Measurements from ENCODE around the gene PRDM7.
"Not testable (repeated sequence)": the region's sequence is repeated elsewhere in the genome, so short reads cannot be mapped to it uniquely, and the experiment has no call there.

Gene PRDM7

DNA sequence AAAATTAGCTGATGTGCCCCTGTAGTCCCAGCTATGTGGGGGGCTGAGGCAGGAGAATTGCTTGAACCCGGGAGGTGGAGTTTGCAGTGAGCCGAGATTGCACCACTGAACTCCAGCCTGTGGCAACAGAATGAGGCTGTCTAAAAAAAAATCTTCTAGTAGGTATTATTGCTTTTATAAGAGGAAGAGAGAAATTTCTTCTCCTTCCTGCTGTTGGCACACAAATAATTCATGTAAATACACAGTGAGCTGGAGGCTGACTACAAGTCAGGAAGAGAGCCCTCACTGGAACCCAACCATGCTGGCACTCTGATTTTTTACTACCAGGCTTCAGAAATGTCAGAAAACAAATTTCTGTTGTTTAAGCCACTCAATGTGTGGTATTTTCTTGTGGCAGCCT is 6.7 kb downstream of the PRDM7 start:
- no peak for DNase-seq

DNA sequence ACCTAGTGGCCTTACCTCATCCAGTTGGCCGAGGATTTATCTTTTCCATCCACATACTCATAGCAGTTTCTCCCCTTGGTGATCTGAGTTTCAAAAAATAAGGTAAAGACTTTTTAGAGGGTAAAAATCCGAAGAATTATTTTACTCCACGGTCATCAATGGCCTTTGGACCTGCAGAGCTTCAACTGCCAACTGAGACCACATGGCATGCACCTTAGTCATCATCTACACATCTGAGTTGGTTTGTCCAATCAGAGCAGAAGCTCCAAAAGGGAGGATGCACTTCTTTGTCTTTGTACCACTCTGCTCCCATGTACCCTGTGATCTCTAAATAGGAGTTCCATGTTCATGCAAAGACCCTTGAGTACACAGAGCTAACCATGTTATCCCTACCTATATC is 15.7 kb downstream of the PRDM7 start:
- DNase-seq = no peak

DNA sequence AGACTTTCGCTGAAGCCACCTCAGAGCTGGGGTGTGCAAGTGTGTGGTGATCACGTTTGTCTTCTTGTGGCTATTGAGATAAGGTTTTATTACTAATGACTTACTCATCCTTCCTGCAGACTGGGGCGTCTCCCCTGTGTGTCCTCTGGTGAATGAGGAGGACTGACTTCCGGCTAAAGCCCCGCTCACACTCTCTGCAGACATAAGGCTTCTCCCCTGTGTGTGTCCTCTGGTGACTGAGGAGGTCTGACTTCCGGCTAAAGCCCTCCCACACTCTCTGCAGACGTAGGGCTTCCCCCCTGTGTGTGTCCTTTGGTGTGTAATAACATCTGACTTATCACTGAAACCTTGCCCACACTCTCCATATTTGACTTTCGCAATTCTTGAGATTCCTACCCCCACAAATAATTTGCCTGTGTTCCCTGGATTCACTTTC is 19.4 kb downstream of the PRDM7 start:
- DNase-seq = peak; percentile 74

DNA sequence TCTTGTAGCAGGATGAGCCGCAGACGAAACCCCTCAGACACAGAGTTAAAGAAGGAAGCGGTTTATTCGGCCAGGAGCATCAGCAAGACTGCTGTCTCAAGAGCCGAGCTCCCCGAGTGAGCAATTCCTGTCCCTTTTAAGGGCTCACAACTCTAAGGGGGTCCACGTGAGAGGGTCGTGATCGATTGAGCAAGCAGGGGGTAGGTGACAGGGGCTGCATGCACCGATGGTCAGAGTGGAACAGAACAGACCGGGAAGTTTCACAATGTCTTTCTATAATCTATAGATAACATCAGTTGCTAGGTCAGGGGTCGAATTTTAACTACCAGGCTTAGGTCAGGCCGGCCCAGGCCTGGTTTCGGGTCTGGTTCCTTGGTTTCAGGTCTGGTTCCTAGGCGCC is 20.6 kb downstream of the PRDM7 start:
- DNase-seq = not testable (repeated sequence)

DNA sequence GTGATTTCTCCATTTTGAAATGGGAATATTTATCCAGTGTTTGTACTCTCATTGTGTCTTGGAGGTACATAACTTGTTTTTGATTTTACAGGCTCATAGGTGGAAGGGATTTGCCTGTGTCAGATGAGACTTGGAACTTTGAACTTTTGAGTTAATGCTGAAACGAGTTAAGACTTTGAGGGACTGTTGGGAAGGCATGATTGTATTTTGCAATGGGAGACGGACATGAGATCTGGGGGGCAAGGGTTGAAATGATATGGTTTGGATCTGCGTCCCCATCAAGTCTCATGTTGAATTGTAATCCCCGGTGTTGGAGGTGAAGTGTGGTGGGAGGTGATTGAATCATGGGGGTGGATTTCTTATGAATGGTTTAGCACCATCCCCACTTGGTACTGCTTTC is 21.8 kb downstream of the PRDM7 start:
- no peak for DNase-seq

DNA sequence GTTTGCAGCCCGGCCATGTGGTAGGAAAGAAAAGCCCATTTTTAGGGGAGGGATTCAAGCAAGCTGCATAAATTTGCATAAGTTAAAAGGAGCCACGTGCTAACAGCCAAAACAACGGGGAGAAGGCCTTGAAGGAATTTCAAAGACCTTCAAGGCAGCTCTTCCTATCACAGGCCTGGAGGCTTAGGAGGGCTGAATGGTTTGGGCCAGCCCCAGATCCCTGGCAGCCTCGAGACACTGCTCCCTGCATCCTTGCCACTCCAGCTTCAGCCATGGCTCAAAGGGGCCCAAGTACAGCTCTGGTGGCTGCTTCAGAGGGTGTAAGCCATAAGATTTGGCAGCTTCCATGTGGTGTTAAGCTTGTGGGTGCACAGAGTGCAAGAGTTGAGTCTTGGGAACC is 22.6 kb downstream of the PRDM7 start:
- no peak for DNase-seq

DNA sequence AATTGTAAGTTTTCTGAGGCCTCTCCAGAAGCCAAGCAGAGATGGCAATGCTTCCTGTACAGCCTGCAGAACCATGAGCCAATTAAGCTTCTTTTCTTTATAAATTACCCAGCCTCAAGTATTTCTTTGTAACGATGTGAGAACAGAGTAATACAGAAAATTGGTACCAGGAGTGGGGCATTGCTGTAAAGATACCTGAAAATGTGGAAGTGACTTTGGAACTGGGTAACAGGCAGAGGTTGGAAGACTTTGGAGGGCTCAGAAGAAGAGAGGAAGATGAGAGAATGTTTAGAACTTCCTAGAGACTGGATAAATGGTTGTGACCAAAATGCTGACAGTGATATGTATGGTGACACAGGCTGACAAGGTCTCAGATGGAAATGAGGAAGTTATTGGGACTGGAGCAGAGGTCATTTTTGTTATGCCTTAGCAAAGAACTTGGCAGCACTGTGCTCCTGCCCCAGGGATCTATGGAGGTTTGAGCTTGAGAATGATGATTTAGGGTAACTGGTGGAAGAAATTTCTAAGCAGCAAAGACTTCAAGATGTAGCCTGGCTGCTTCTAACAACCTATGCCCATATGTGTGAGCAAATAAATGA is 23.1 kb downstream of the PRDM7 start:
- no peak for DNase-seq

DNA sequence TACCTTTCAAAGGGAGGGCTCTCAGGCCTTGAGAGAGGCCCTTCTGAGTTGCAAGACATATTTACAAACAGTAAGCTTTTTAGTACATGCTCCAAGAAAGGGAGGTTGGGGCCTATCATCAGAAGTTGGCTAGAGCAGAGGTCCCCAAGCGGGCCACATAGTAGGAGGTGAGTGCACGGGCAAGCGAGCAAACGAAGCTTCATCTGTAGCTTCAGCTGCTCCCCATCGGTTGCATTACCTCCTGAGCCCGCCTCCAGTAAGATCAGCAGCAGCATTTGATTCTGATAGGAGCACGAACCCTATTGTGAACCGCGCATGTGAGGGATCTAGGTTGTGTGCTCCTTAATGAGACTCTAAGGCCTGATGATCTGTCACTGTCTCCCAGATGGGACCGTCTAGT is 26.2 kb downstream of the PRDM7 start:
- DNase-seq = no peak

DNA sequence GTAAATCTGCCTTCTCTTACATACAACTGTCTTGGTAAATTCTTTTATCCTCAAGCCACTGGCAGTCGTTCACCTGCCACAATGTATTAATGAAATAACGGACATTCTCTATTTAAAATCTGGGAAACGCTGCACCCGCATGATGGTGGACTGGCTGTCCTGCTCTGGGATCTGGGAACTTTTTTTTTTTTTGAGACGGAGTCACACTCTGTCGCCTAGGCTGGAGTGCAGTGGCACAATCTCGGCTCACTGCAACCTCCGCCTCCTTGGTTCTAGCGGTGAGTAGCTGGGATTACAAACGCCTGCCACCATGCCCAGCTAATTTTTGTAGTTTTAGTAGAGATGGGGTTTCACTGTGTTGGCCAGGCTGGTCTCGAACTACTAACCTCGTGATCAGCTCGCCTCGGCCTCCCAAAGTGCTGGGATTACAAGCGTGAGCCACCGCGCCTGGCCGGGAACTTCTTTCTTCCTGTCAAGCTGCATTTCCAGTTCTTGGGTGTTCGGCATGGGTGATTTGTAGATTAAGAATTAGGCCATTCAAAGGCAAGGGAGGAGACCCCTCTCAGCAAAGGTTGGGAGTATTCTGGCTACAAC is 28.3 kb downstream of the PRDM7 start:
- DNase-seq = no peak

DNA sequence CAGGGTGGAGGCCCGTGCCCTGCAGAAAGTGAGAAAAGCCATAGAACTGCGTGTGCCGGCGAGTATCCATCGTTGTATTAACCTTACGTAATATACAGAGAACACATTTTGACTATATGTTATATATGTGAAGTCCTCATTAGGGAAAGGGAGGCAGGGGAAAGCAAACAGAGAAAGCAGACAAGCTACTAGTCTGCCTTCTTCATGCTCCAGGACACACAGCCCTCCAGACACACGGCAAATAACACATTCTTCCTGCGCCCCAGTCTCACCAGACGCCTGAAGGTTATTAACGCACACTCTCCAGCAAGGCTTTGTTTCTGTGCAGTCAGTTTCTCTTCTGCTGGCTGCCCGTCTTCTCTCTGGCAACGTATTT is 28.8 kb downstream of the PRDM7 start:
- no peak for DNase-seq

DNA sequence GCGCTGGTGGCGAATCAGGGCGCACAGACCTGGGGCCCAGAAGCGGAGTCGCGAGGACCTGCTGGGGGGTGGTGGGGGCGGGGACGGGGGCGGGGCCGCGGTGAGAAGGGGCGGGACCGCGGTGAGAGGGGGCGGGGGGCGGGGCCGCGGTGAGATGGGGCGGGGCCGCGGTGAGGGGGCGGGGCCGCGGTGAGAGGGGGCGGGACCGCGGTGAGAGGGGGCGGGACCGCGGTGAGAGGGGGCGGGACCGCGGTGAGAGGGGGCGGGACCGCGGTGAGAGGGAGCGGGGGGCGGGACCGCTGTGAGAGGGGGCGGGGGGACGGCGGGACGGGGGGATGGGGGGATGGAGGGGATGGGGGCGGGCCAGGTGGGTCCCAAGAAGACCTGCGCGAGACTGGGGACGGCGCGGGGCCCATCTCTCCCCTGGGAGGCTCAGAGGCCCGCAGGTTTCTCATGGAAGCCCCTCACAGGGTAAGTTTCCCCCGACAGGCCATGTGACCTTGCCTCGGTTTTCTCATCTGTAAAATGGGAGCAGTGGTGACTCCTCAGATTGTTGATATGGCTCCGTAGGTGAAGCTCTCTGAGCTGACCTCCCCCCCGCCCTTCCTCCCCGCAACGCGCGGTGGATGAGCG is 29.3 kb downstream of the PRDM7 start:
- no peak for DNase-seq

DNA sequence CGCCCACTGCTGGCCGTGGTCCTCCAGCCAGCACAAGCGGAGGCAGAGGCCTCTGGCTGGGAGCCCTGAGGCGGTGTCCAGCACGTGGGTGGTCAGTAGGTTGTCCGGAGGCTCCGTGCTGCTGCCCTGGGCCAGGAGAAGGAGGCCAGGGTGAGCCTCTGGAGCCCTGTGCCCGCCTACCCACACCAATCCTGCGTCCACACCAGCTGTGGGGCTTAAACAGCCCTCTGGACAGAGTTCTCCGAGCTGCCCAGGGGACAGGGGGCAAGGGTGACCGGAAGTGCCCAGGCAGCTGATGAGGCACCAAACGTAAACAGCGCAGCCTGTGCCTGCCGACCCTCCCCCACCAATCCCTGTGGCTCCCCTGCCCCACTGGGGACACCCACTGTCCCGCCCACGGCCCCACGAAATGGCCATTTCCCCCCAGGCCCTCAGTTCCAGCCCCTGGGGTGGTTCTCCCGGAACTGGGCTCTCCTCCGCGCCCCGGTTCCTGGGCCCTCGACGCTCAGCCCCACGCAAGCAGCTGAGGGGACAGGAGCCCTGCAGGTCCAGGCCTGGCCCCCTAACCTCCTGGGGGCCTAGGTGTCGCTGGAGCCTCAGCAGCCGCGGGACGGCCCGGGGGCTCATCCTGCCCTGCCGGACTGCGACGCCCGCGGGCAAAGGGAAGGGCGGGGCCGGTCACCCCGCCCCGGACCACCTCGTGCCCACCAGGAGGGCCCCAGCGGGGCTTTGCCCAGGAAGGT is 30.0 kb downstream of the PRDM7 start:
- peak; percentile 20 for DNase-seq

DNA sequence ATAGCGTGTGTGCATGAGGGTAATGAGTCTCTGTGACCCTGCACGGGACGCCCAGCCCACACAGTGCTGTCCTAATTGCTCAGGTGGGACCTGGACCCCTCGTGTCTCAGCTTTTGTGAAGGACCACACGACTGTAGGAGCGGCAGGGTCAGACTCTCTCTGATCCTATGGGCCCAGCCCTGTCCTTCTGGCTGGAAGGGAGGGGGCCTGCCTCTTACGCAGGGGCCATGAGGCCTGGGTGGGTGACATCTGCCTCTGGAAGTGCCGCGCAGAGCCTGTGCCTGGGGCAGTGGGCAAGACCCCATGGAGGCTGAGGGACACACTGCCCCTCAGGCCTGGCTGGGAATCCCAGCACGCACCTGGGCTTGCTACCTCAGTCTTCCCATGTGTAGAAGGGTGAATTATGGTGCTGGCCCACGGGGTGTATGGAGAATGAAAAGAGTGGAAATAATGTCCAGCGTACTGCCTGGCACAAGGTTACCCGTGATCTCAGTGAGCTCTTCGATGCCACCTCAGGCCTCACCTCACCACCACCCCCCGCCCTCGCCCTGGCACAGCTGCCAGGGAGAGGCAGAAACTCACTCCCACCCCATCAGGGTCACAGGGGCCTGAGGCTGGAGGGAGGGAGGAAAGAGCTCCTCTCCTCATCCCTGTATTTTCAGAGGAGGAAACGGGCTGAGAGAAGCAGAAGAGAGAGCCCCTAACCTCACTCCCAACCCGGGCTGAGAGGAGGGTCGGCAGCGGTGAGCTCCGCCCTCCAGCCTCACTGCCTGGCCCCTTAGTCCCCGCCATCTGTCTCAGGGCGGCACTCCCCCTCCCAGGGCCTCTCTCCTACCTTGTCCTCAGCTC is 30.8 kb downstream of the PRDM7 start:
- no peak for DNase-seq

DNA sequence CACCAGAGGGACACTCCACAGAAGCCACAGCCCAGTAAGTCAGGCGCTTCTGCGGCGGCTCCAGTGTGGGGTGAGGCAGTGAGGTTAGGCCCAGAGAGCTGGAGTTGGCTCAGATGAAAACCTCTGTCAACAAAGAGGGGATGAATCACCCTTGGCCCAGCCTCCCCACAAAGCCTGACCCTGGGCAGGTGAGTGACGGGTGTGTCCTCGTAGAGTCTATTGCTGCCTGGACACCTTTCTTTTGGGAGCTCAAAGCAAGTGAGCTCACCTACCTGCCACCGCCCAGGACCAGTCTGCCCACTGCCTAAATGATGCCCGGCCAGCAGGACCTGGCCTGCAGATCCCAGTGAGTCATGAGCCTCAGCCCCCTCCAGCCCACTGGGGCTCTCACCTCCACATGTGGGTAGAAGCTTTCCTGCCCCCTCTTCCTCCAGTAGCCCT is 33.0 kb downstream of the PRDM7 start:
- no peak for DNase-seq

DNA sequence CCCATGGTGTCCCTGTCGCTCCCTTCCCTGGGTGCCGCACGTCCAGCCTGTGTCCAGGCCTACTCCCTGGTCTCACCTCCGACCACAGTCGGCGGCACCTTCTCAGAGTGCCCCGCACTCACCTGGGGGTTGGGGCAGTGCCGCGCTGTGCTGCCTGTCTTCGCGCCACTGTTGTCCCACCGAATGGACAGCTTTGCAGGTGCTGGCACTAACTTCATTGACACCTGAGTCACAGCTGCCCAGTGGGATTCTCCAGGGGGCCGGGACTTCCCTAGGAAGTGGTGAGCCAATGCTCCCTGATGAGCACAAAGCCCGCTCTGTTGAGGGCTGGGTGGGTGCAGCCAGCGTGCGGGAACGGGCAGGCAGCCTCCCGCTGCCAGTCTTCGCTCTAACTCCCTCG is 33.6 kb downstream of the PRDM7 start:
- DNase-seq = no peak

DNA sequence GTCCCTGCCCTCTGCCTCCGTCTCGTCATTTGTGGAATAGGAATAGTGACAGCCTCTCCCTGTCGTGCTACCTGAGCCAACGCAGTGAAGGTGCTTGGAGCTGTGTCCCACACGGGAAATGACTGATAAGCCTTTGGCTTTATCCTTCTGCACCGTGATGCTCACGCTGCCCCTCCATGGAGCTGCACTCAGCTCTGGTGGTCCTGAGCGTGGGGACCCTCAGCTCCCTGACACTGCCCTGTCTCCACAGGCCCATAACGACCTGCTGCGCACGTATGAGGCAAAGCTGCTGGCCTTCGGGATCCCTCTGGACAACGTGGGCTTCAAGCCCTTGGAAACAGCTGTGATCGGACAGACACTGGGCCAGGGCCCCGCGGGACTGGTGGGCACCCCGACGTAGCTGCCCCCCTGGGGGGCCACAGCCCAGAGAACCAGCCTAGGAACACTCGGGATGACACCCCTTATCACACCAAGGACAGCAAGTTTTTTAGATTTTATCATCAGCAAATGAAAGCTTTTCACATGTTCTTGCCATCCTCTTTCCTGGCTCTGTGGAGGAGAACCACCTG is 34.1 kb downstream of the PRDM7 start:
- DNase-seq = no peak

DNA sequence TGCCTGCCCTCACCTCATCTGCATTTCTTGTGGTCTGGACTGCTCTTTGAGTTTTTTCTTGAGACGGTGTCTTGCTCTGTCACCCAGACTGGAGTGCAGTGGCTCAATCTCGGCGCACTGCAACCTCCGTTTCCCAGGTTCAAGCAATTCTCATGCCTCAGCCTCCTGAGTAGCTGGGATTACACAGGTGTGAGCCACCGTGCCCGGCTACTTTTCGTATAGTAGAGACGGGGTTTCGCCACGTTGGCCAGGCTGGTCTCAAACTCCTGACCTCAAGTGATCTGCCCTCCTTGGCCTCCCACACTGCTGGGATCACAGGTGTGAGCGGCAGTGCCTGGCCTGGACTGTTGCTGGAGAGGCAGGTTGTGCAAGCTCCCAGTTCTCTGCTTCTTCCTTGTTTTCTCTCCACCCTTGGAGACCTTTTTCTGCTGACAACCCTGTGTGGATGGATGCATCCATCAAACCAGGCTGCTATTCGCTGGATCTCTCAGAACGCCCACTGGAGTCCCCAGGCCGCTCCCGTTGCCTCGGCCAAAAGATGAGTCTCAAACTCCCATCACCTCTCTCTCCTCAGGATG is 35.1 kb downstream of the PRDM7 start:
- DNase-seq = no peak

DNA sequence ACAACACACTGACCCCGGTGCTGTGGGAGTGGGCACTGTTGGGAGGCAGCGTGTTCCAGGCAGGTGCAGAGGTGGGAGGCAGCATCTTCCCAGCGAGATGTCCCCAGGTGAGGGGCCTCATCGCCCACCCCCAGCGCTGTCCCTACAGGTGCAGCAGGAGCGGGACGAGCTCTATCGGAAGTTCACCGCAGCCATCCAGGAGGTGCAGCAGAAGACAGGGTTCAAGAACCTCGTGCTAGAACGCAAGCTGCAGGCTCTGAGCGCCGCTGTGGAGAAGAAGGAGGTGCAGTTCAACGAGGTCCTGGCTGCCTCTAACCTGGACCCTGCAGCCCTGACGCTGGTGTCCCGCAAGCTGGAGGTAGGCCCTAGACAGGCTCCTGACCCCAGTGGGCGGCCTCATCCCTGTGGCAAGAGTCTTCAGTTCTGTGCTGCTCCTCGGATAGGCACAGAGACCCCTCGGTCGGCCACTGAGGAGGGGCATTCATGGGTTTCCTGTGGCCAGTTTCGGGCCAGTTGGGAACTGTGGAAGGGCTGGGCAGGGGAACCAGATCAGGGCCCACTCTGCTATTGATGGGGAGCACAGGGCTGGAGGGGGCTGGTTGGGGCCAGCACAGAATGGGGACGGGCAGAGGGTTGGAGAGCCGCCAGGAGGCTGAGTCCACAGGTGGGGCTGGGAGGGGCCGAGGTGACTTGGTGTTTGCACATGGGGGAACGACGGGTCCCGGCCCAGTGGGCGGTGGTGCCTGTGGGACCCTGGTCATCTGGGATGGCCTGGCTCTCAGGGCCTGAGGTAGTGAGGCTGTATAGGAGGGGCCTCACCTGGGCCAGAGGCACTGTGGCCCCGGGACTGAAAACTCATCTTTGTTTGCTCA is 36.7 kb downstream of the PRDM7 start:
- DNase-seq = no peak

DNA sequence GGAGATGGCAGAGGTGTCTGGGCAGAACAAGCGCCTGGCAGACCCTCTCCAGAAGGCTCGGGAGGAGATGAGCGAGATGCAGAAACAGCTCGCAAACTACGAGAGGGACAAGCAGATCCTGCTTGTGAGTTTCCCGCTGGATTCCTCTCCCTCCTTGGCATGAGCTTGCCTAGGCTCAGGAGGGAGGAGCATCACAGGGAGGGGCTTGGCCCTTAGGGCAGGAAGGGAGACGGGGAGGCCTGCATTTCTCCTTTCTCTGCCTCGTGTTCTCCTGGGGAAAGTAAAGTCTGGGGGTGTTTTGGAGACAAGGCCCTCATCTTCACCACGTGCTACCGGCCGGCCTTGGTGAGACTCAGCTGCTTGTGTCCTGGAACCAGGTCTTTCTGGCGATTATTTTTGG is 39.9 kb downstream of the PRDM7 start:
- DNase-seq = no peak

DNA sequence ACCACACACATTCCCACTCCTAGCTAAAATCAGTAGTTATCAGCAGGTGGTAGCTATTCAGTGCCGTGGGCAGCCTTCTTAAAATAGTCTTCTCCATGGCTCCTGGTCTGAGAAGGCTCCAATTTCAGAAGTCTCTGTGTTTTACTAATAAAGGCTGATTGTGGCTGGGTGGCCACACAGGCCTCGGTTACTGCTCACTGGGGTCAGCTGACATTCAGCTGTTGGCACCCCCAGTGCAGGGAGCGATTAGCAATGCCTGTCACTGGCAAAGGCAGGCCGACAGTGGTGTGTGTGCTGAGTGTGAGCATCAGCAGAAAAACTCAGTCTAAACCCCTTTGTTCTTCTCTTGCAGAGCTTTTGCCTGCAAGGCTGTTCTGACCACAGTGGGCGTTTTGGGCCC is 41.2 kb downstream of the PRDM7 start:
- DNase-seq = no peak

DNA sequence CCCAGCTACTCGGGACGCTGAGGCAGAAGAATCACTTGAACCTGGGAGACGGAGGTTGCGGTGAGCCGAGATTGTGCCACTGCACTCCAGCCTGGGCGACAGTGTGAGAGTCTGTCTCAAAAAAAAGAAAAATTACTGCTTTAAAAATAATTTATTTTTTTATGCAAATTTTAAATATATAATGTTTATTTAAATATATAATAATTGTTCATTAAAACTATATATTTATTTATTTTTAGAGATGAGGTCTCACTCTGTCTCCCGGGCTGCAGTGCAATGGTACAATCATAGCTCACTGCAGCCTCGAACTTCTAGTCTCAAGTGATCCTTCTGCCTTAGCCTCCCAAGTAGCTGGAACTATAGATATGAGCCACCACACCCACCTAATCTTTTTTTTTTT is 42.6 kb downstream of the PRDM7 start:
- no peak for DNase-seq
